ENCODE measurements around the gene FBXW8.

FBXW8 gene

DNA sequence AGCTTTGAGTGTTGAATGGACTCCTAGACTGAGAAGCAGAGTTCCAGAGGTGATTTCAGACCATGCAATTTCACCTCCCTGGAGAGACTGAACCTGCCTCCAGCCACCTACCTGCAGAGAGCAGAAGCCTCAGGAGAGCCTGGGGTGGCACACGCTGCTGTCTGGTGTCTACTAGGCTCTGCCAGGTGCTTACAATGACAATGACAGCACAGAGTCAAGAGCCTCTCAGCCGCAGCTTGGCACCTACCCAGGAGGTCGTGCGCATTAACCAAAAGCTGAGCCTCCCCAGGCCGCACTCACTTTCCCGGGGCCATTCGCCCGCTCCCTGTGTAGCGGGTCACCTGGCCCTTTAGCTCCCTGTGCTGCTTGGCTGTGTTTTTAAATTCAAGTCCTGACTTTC, 125.3 kb downstream of the FBXW8 start:
- TF ChIP-seq, protein P1, sequence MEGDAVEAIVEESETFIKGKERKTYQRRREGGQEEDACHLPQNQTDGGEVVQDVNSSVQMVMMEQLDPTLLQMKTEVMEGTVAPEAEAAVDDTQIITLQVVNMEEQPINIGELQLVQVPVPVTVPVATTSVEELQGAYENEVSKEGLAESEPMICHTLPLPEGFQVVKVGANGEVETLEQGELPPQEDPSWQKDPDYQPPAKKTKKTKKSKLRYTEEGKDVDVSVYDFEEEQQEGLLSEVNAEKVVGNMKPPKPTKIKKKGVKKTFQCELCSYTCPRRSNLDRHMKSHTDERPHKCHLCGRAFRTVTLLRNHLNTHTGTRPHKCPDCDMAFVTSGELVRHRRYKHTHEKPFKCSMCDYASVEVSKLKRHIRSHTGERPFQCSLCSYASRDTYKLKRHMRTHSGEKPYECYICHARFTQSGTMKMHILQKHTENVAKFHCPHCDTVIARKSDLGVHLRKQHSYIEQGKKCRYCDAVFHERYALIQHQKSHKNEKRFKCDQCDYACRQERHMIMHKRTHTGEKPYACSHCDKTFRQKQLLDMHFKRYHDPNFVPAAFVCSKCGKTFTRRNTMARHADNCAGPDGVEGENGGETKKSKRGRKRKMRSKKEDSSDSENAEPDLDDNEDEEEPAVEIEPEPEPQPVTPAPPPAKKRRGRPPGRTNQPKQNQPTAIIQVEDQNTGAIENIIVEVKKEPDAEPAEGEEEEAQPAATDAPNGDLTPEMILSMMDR (IDR thresholded peaks at IDR 0.05; ENCODE audit: extremely low read depth, missing control alignments), result no peak

DNA sequence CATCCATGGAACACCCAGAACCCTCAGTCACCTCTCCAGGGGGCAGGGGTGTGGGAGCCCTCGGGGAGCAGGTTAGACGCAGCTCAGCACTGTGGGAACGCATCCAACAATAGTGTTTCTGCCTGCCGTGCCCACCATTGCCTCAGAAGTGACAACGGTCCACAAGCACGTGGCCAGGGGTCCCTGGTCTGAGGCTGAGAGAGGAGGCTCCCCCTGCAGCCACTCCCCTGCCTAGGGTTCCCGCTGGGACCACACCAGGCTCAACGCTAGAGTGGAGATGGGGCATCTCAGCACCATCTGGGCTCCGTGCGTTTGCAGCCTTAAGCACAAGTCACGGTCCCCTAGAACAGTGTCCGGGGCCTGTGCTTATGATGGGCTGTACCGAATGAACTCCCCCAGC, 125.8 kb downstream of the FBXW8 start:
- TF ChIP-seq, protein P1 (IDR thresholded peaks at IDR 0.05; ENCODE audit: extremely low read depth, missing control alignments), result no peak

More for the DNA sequence above, 125.3 kb downstream of the FBXW8 start:
- no peak for DNase-seq (ENCODE audit: low spot score)

DNA sequence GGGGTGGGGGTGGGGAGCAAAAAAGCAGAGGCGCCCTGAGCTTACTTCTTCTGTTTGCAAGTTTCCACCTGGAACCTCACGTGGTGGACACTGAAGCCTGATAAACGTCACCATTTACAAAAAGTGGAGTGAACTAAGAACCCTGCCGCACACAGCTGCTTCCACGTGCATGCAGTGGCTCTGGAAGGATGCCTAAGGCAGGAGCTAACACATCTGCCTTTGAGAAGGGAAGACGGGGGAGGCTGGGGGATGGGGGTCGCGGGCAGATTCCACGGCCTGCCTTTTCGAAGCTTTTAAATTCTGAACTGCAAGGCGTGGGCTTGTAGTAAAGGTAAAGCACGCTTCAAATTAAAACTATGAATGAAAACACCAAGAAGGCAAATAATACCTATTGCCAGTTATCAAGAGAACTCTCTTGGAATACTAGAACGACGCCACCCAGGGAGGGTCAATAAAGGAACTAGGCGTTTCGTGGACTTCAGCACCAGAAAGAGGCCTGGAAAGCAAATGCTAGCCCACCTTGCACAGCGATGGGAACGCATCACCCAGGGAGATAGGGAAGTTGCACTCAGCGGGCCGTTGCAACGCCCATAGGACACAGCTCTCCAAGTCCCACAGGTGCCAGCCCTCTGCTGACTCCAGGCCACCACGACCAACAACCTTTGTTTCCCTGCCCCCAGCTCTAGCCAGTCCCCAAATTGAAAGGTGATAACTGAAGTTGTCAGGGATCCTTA, 126.7 kb downstream of the FBXW8 start:
- no peak for DNase-seq (ENCODE audit: low spot score)
- TF ChIP-seq, protein P1 (IDR thresholded peaks at IDR 0.05; ENCODE audit: extremely low read depth, missing control alignments), result no peak

More for the DNA sequence above, 125.8 kb downstream of the FBXW8 start:
- no peak for DNase-seq (ENCODE audit: low spot score)

GRCh38 chr12:117038023-117038680, 127.4 kb downstream of the FBXW8 start:
- no peak for DNase-seq (ENCODE audit: low spot score)
- TF ChIP-seq, protein P1 (IDR thresholded peaks at IDR 0.05; ENCODE audit: extremely low read depth, missing control alignments), result no peak

DNA sequence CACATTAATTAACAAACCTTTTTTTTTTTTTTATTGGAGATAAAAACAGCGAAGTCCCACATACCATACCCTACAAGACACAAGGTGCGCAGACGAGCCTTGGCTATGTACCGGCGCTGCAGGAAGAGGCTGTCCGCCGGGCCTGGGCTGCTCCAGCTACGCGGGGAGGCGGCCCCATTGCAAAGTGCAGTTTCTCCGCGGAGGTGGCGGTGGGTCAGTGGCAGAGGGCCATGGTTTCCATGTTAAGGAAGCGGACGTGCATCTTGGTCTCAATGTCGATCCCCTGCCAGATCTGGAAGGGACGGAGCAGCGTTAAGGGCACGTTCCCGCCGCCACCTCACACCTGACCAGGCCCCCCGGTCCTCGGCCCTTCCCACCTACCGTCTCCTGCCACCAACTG, 128.2 kb downstream of the FBXW8 start:
- TF ChIP-seq, protein P1 (IDR thresholded peaks at IDR 0.05; ENCODE audit: extremely low read depth, missing control alignments), result no peak
- DNase-seq (ENCODE audit: low spot score), result no peak

GRCh38 chr12:117039891-117040309, 129.2 kb downstream of the FBXW8 start:
- TF ChIP-seq, protein P1 (IDR thresholded peaks at IDR 0.05; ENCODE audit: extremely low read depth, missing control alignments), result no peak
- DNase-seq (ENCODE audit: low spot score), result no peak

GRCh38 chr12:117040496-117040895, 129.7 kb downstream of the FBXW8 start:
- DNase-seq (ENCODE audit: low spot score), result no peak
- TF ChIP-seq, protein P1 (IDR thresholded peaks at IDR 0.05; ENCODE audit: extremely low read depth, missing control alignments), result no peak

All from GM20000 (cell line).